ENCODE data around the gene GM2A. TPM values are rescaled to one million over a fixed set of nuclear protein-coding genes. Genes with fewer than 3 reads are reported as not detected.
A peak's percentile ranks its signal among the peaks of the same experiment; 100 is the strongest.

GM2A gene
- total RNA-seq, 1 experiment from 2014 or later = 36.1 TPM

GRCh38 chr5:151278845-151279244, 25.9 kb downstream of the GM2A start:
- Mint-ChIP-seq H3K4me3 (ENCODE audit: unreplicated experiment) (no peak overlapping the region), H3K27me3 (ENCODE audit: insufficient read depth, unreplicated experiment) (no peaks in the 10 kb centered on the region), H3K9me3 (ENCODE audit: unreplicated experiment) (no peaks in the 10 kb centered on the region), H3K4me1 (ENCODE audit: insufficient read depth, unreplicated experiment) (no peaks in the 10 kb centered on the region), H3K36me3 (ENCODE audit: insufficient read depth, unreplicated experiment) (no peaks in the 10 kb centered on the region), H3K27ac (ENCODE audit: low read depth, unreplicated experiment) (no peak overlapping the region)
- ChIA-PET POLR2A (interaction anchor here (0.6 to 1.7 kb wide), 2 partner anchors 15 to 206 kb away, joined by 5 read pairs; no protein-coding TSS in a partner anchor), CTCF (interaction anchor here (0.6 to 2.4 kb wide), 7 partner anchors 9 to 1442 kb away, joined by 3 to 6 read pairs (median 3); no protein-coding TSS in a partner anchor)
- no TSS peak for BruUV-seq (replicated peaks)
- intact Hi-C loops (cut with micrococcal nuclease) = no loop called here
- no peak for TF ChIP-seq CTCF (IDR thresholded peaks at IDR 0.05; ENCODE audit: unreplicated experiment)
- no peak for DNase-seq (ENCODE audit: unreplicated experiment)

- Mint-ChIP-seq H3K27me3 (ENCODE audit: insufficient read depth, unreplicated experiment) (no peaks in the 10 kb centered on the region), H3K36me3 (ENCODE audit: insufficient read depth, unreplicated experiment) (no peaks in the 10 kb centered on the region), H3K4me3 (ENCODE audit: unreplicated experiment) (no peak overlapping the region), H3K9me3 (ENCODE audit: unreplicated experiment) (no peaks in the 10 kb centered on the region), H3K4me1 (ENCODE audit: insufficient read depth, unreplicated experiment) (no peaks in the 10 kb centered on the region), H3K27ac (ENCODE audit: low read depth, unreplicated experiment) (no peak overlapping the region)
- CTCF ChIA-PET = interaction anchor here (0.7 to 2.4 kb wide), 4 partner anchors 11 to 516 kb away, joined by 3 to 6 read pairs (median 4); no protein-coding TSS in a partner anchor
- peak; percentile 32 for DNase-seq (ENCODE audit: unreplicated experiment)
- BruUV-seq (replicated peaks) = no TSS peak
- intact Hi-C loops (cut with micrococcal nuclease) = no loop called here
- POLR2A ChIA-PET = interaction anchor here (1.7 kb wide), 1 partner anchor 28 kb away, joined by 4 read pairs; the partner anchor contains the start of gene GM2A
- no peak for TF ChIP-seq CTCF (IDR thresholded peaks at IDR 0.05; ENCODE audit: unreplicated experiment)
These were observed 27.5 kb downstream of the GM2A start for GRCh38 chr5:151280443-151280842.

- H3K4me1 Mint-ChIP-seq (ENCODE audit: insufficient read depth, unreplicated experiment) = no peaks in the 10 kb centered on the region
- ChIA-PET CTCF (interaction anchor here (0.6 to 1.3 kb wide), 9 partner anchors 11 to 1968 kb away, joined by 3 to 4 read pairs (median 3); no protein-coding TSS in a partner anchor), POLR2A (interaction anchor here (1.0 to 1.7 kb wide), 4 partner anchors 27 to 111 kb away, joined by 3 to 4 read pairs (median 3); partner anchors contain the start of gene GM2A)
- no peaks in the 10 kb centered on the region for H3K9me3 Mint-ChIP-seq (ENCODE audit: unreplicated experiment)
- no peak overlapping the region for H3K4me3 Mint-ChIP-seq (ENCODE audit: unreplicated experiment)
- no peak for TF ChIP-seq CTCF (IDR thresholded peaks at IDR 0.05; ENCODE audit: unreplicated experiment)
- no peaks in the 10 kb centered on the region for H3K27me3 Mint-ChIP-seq (ENCODE audit: insufficient read depth, unreplicated experiment)
- DNase-seq (ENCODE audit: unreplicated experiment) = no peak
- BruUV-seq (replicated peaks) = no TSS peak
- no peak overlapping the region for H3K27ac Mint-ChIP-seq (ENCODE audit: low read depth, unreplicated experiment)
- no peaks in the 10 kb centered on the region for H3K36me3 Mint-ChIP-seq (ENCODE audit: insufficient read depth, unreplicated experiment)
- intact Hi-C loops (cut with micrococcal nuclease) = no loop called here
These were observed 28.1 kb downstream of the GM2A start for GRCh38 chr5:151281001-151281639.

- no TSS peak for BruUV-seq (replicated peaks)
- no peak overlapping the region for H3K4me3 Mint-ChIP-seq (ENCODE audit: unreplicated experiment)
These were observed 30.3 kb downstream of the GM2A start for GRCh38 chr5:151283120-151283825.

More at GRCh38 chr5:151283120-151283825, 30.3 kb downstream of the GM2A start:
- H3K9me3 Mint-ChIP-seq (ENCODE audit: unreplicated experiment) = no peaks in the 10 kb centered on the region
- intact Hi-C loops (cut with micrococcal nuclease) = no loop called here
- H3K4me1 Mint-ChIP-seq (ENCODE audit: insufficient read depth, unreplicated experiment) = peaks cover 3% of the 10 kb centered on the region
- TF ChIP-seq CTCF (IDR thresholded peaks at IDR 0.05; ENCODE audit: unreplicated experiment) = no peak
- POLR2A ChIA-PET = interaction anchor here (0.7 kb wide), 1 partner anchor 1253 kb away, joined by 3 read pairs; no protein-coding TSS in a partner anchor
- no peaks in the 10 kb centered on the region for H3K36me3 Mint-ChIP-seq (ENCODE audit: insufficient read depth, unreplicated experiment)
- DNase-seq (ENCODE audit: unreplicated experiment) = no peak
- no peak overlapping the region for H3K27ac Mint-ChIP-seq (ENCODE audit: low read depth, unreplicated experiment)
- CTCF ChIA-PET = interaction anchor here (0.7 to 1.0 kb wide), 4 partner anchors 10 to 156 kb away, joined by 3 to 5 read pairs (median 4); no protein-coding TSS in a partner anchor
- H3K27me3 Mint-ChIP-seq (ENCODE audit: insufficient read depth, unreplicated experiment) = no peaks in the 10 kb centered on the region

Data from MCF 10A (cell line).